HFFc6 (cell line): Measurements from ENCODE around the gene AKNA. TPM values are rescaled to one million over a fixed set of nuclear protein-coding genes. Genes with fewer than 3 reads are reported as not detected.

Source experiments
- DNase-seq: peaks from one replicate; pipeline ENCODE4 v3.0.0-alpha.2; 2018
- H3K27ac Mint-ChIP-seq: 2 replicates; pipeline ENCODE4 v1.8.0; 2020; ENCODE audit warnings: mild to moderate bottlenecking, mixed read lengths
- H3K27me3 Mint-ChIP-seq: 2 replicates; pipeline ENCODE4 v1.8.0; 2021; ENCODE audit warnings: mild to moderate bottlenecking, moderate library complexity, mixed read lengths; ENCODE audit not compliant: insufficient read depth
- H3K36me3 Mint-ChIP-seq: 2 replicates; pipeline ENCODE4 v1.8.0; 2021; ENCODE audit warnings: low read depth, mixed read lengths
- H3K4me1 Mint-ChIP-seq: 2 replicates; pipeline ENCODE4 v1.8.0; 2020; ENCODE audit warnings: low read depth, mixed read lengths
- H3K4me3 Mint-ChIP-seq: 2 replicates; pipeline ENCODE4 v1.8.0; 2020; ENCODE audit warnings: mild to moderate bottlenecking, moderate library complexity, mixed read lengths
- H3K9me3 Mint-ChIP-seq: 2 replicates; pipeline ENCODE4 v1.8.0; 2020; ENCODE audit warnings: mild to moderate bottlenecking, mixed read lengths
- total RNA-seq, 6 experiments: library from RNA; stranded (reverse); fragmentation: NEBNext Ultra II Directional; extraction: Animal tissue kit (Norgen Biotek cat#: 25700); gene quantifications; 2 replicates in 1 of 6; 3 replicates in 5 of 6; pipeline ENCODE4 v1.2.3, GENCODE V29; 2021
- TF ChIP-seq, protein P1 (sequence below): fragments of 200-600 bp; sonication (generic); IDR thresholded peaks from 2 replicates; pipeline ENCODE4 v1.5.0; 2021; ENCODE audit warnings: antibody characterized with exemption, mild to moderate bottlenecking

AKNA gene
- total RNA-seq, 6 experiments from 2014 or later, result 9.3 to 13.1 (median 11.5) TPM

DNA sequence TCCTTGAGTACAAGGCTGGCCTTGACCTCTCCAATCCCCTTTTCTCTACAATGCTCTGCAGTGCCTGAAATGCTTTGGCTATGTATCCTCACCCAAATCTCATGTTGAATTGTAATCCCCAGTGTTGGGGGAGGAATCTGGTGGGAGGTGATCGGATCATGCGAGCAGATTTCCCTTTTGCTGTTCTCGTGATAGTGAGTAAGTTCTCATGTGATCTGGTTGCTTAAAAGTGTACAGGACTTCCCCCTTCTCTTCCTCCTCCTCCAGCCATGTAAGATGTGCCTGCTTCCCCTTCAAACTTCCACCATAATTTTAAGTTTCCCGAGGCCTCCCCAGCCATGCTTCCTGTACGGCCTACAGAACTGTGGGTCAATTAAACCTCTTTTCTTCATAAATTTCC lies 28.5 kb upstream of the AKNA start:
- H3K36me3 Mint-ChIP-seq, result no peaks in the 10 kb centered on the region
- no peaks in the 10 kb centered on the region for H3K9me3 Mint-ChIP-seq
- no peak overlapping the region for H3K27ac Mint-ChIP-seq

DNA sequence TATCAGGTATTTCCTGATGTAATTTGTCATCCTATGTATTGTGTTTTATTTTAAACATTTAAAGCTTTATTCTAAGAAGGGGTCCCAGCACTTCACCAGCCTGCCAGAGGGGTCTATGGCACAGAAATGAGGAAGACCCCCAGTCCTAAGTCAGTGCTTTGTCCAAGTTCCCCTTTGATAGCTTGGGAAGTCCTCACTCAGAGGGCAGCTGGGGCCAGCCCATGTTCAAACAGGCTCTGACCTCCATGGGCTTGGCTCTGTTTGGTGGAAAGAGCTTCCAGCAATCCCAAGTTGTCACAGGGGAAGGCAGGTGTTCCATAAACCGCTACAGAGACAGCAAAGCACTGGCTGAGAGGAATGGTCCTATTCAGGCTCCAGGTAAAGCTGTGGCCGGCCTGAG lies 26.6 kb upstream of the AKNA start:
- H3K27me3 Mint-ChIP-seq, result peaks cover 4% of the 10 kb centered on the region
- DNase-seq, result no peak
- H3K4me3 Mint-ChIP-seq, result no peak overlapping the region
- peaks cover 39% of the 10 kb centered on the region for H3K4me1 Mint-ChIP-seq
- H3K27ac Mint-ChIP-seq, result no peak overlapping the region
- TF ChIP-seq, protein P1, sequence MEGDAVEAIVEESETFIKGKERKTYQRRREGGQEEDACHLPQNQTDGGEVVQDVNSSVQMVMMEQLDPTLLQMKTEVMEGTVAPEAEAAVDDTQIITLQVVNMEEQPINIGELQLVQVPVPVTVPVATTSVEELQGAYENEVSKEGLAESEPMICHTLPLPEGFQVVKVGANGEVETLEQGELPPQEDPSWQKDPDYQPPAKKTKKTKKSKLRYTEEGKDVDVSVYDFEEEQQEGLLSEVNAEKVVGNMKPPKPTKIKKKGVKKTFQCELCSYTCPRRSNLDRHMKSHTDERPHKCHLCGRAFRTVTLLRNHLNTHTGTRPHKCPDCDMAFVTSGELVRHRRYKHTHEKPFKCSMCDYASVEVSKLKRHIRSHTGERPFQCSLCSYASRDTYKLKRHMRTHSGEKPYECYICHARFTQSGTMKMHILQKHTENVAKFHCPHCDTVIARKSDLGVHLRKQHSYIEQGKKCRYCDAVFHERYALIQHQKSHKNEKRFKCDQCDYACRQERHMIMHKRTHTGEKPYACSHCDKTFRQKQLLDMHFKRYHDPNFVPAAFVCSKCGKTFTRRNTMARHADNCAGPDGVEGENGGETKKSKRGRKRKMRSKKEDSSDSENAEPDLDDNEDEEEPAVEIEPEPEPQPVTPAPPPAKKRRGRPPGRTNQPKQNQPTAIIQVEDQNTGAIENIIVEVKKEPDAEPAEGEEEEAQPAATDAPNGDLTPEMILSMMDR, result no peak
- no peaks in the 10 kb centered on the region for H3K36me3 Mint-ChIP-seq
- H3K9me3 Mint-ChIP-seq, result no peaks in the 10 kb centered on the region

More for the DNA sequence above, 28.5 kb upstream of the AKNA start:
- TF ChIP-seq, protein P1, result no peak
- no peak for DNase-seq
- Mint-ChIP-seq H3K4me1 (peaks cover 29% of the 10 kb centered on the region), H3K27me3 (peaks cover 12% of the 10 kb centered on the region), H3K4me3 (no peak overlapping the region)

DNA sequence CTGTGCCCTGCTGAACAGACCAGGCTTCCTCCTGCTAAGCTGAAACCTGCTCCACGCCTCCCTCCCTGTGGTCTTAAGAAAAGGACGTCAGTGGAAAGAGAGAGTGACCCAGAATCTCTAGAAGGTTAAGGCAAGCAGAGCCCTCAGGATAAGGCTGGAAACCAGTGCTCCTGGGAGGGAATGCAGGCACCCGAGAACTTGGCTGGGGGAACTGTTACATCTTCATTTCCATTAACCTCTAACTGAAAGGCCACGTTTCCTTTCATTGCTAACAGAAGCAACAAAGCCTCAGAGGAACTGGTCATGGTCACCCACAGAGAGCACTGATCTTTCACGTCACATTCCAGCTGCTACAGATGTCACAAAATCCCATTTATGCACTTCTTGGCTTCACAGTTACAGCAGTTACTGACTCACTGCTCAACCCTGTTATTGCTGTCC lies 26.1 kb upstream of the AKNA start:
- Mint-ChIP-seq H3K4me1 (peaks cover 44% of the 10 kb centered on the region), H3K27ac (no peak overlapping the region), H3K27me3 (peaks cover 4% of the 10 kb centered on the region), H3K9me3 (no peaks in the 10 kb centered on the region), H3K4me3 (no peak overlapping the region), H3K36me3 (no peaks in the 10 kb centered on the region)
- DNase-seq, result peak; percentile 54
- TF ChIP-seq, protein P1, result no peak

DNA sequence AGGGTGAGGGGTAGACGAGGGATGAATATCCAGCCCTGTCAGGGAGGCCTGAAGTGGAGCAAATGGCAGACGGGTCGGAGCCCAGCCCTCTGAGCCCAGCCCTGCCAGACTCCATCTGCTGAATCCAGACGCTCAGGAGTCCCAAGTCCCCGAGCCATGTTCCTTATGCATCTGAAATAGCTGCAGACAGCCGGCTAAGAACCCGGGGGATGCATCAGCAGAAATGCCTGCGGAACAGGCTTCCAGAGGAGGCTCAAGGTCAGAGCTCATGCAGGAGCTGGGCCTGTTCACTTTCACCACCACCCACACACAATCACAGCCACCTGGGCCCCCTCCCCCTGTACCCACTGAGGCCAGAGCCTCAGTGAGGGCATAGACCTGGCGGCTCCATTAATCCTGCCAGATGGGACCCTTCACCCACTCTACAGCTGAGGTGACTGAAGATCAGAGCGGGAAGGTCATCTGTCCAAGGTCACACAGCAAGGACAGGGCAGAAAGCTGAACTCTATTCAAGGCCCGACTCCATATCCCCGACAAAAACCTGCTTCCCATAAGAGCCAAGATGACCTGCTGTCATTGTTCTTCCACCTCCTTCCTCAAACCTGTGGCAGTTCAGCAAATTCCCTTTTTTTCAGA lies 24.4 kb upstream of the AKNA start:
- H3K27ac Mint-ChIP-seq, result no peak overlapping the region
- H3K27me3 Mint-ChIP-seq, result peaks cover 4% of the 10 kb centered on the region
- no peaks in the 10 kb centered on the region for H3K9me3 Mint-ChIP-seq
- TF ChIP-seq, protein P1, result no peak
- DNase-seq, result no peak
- H3K4me1 Mint-ChIP-seq, result peaks cover 36% of the 10 kb centered on the region
- no peaks in the 10 kb centered on the region for H3K36me3 Mint-ChIP-seq
- H3K4me3 Mint-ChIP-seq, result no peak overlapping the region

DNA sequence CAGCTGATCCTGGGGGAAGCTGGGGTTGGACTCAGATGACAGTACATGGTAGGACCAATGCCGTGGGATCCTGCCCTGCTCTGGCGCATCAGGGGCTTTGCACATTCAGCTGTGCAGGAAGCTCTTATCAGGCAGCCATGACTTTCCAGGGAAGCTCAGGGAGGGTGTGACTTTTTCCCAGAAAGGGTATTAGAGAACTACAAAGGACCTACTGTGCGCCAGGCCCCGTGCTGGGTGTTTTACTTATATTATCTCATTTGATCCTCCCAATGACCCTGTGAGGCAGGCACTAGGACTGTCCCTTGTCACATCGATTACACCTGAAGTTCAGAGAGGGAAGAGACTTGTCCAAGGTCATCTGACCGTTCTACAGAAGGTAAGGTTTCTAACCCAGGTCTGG lies 23.7 kb upstream of the AKNA start:
- Mint-ChIP-seq H3K27me3 (peaks cover 4% of the 10 kb centered on the region), H3K36me3 (no peaks in the 10 kb centered on the region), H3K4me1 (peaks cover 30% of the 10 kb centered on the region), H3K27ac (no peak overlapping the region), H3K9me3 (no peaks in the 10 kb centered on the region), H3K4me3 (no peak overlapping the region)
- no peak for DNase-seq
- TF ChIP-seq, protein P1, result no peak

DNA sequence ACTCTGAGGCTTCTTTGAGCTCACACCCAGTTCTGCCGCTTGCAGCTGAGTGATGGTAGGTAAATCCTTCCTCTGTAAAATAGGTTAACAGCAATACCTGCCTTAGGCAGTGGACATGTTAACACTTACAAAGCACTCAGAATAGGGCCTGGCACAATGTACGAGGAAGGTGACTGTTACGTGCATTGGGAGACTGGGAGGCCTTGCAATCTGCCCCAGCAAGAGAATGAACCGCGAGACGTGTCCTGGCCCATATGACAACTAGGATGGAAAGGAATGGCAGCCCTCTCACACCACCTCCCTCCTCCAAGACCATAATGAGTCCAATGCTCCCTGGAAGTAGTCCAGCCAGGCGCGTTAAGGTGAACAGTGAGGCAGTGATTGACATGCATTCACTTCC lies 23.1 kb upstream of the AKNA start:
- TF ChIP-seq, protein P1, result no peak
- no peaks in the 10 kb centered on the region for H3K36me3 Mint-ChIP-seq
- H3K4me1 Mint-ChIP-seq, result peaks cover 30% of the 10 kb centered on the region
- H3K27ac Mint-ChIP-seq, result no peak overlapping the region
- no peak for DNase-seq
- H3K9me3 Mint-ChIP-seq, result no peaks in the 10 kb centered on the region
- peaks cover 4% of the 10 kb centered on the region for H3K27me3 Mint-ChIP-seq
- no peak overlapping the region for H3K4me3 Mint-ChIP-seq
